Hepatocyte (in vitro differentiated cells): ENCODE data around the gene SSBP3.

ENCODE experiments used
- EZH2 ChIP-seq: fragments of 200-600 bp; sonication (generic); IDR thresholded peaks from 2 replicates; pipeline ENCODE4 v1.6.1; 2016; ENCODE audit warnings: antibody characterized with exemption, mild to moderate bottlenecking, borderline replicate concordance
- TF ChIP-seq, protein P1 (sequence below): fragments of 200-600 bp; sonication (generic); IDR thresholded peaks from 2 replicates; pipeline ENCODE4 v1.5.1; 2016; ENCODE audit warnings: antibody characterized with exemption, mild to moderate bottlenecking; ENCODE audit not compliant: poor library complexity

DNA sequence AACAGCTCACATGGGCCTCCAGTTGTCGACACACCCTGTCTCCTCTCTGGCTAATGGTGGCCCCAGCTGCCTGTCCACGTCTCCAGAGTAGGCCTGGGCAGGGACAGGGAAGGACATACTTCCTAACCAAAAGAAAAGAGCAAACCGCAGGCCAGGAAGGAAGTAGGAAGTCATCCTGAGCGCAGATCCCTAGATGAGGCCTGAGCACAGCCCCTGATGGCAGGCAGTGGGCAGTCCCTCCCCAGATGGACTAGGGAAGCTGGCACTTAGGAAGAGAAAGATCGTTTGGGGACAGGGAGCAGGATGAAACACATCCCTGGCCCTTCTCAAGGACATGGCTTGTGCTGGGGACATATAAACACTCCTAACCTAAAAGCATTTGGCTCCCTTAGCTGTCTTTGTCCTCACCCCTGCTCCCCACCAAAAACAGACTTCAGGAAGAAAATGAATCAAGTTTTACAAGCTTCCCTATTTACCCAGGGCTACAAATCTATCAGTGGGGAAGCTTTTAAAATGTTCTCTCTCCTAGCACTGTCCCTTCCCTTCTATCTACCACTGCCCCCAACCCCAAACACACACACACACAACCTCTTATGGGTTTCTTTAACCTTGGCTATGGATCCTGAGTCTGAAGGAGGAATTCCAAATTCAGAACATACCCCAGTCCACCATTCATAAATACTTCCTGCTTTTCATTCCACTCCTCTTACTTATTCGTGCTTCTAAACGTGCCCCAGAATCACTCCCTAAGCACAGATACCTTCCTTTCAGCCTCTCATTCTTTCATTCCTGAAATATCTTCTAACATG is 21.1 kb downstream of the SSBP3 start:
- TF ChIP-seq EZH2: no peak
- TF ChIP-seq, protein P1, sequence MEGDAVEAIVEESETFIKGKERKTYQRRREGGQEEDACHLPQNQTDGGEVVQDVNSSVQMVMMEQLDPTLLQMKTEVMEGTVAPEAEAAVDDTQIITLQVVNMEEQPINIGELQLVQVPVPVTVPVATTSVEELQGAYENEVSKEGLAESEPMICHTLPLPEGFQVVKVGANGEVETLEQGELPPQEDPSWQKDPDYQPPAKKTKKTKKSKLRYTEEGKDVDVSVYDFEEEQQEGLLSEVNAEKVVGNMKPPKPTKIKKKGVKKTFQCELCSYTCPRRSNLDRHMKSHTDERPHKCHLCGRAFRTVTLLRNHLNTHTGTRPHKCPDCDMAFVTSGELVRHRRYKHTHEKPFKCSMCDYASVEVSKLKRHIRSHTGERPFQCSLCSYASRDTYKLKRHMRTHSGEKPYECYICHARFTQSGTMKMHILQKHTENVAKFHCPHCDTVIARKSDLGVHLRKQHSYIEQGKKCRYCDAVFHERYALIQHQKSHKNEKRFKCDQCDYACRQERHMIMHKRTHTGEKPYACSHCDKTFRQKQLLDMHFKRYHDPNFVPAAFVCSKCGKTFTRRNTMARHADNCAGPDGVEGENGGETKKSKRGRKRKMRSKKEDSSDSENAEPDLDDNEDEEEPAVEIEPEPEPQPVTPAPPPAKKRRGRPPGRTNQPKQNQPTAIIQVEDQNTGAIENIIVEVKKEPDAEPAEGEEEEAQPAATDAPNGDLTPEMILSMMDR: no peak
